IMR-90 (cell line): Measurements from ENCODE around the gene MFAP3L. TPM values are rescaled to one million over a fixed set of nuclear protein-coding genes. Genes with fewer than 3 reads are reported as not detected.
"Not testable (repeated sequence)": the region's sequence is repeated elsewhere in the genome, so short reads cannot be mapped to it uniquely, and the experiment has no call there.

Source experiments
- ATAC-seq: fragments of 200-7000 bp; cut with Tn5 transposase; 2 replicates; pipeline ENCODE4 v1.9.1; 2020; ENCODE audit warnings: low read depth, mild to moderate bottlenecking, moderate library complexity
- BruUV-seq: library from RNA; stranded (reverse); fragments of 400-500 nt; replicated peaks from 2 replicates; lab custom pipeline; 2021; lab: Mats Ljungman, UMichigan
- CTCF ChIA-PET: fragments of 300-600 bp; formaldehyde crosslinking; extraction: SDS; loops from one replicate; lab custom pipeline; 2021; ENCODE audit warnings: antibody characterized with exemption; lab: Yijun Ruan, JAX
- POLR2A ChIA-PET: fragments of 300-600 bp; sonication (Branson Sonifier 250); formaldehyde crosslinking; loops from one replicate; lab custom pipeline; 2022; ENCODE audit warnings: antibody characterized with exemption; ENCODE audit not compliant: unreplicated experiment; lab: Charles Lee
- DNase-seq: peaks from one replicate; pipeline ENCODE4 v3.0.0; 2013
- H2AFZ ChIP-seq: replicated peaks from 2 replicates; pipeline ENCODE3; 2013; ENCODE audit warnings: low read length, mild to moderate bottlenecking; ENCODE audit not compliant: poor library complexity
- H2AK5ac ChIP-seq: 2 replicates; pipeline ENCODE4 v1.6.1; 2013; ENCODE audit warnings: low read depth, low read length, inconsistent platforms
- H2AK9ac ChIP-seq: replicated peaks from 2 replicates; pipeline ENCODE3; 2013; ENCODE audit warnings: mild to moderate bottlenecking, low read depth, low read length, moderate library complexity; ENCODE audit not compliant: poor library complexity
- H2BK120ac ChIP-seq: 2 replicates; pipeline ENCODE4 v1.6.1; 2013; ENCODE audit warnings: low read depth, low read length, inconsistent platforms
- H2BK15ac ChIP-seq: 3 replicates; pipeline ENCODE4 v1.6.1; 2013; ENCODE audit warnings: low read depth, low read length, inconsistent platforms
- H2BK20ac ChIP-seq: 2 replicates; pipeline ENCODE4 v1.6.1; 2013; ENCODE audit warnings: low read depth, mild to moderate bottlenecking, inconsistent platforms, low read length, moderate library complexity
- H2BK5ac ChIP-seq: 2 replicates; pipeline ENCODE4 v1.6.1; 2013; ENCODE audit warnings: mild to moderate bottlenecking, low read depth, low read length, inconsistent platforms; ENCODE audit not compliant: poor library complexity, severe bottlenecking
- H3K14ac ChIP-seq: replicated peaks from 2 replicates; pipeline ENCODE4 v1.6.1; 2013; ENCODE audit warnings: low read depth, low read length, inconsistent platforms
- H3K18ac ChIP-seq: 2 replicates; pipeline ENCODE4 v1.6.1; 2013; ENCODE audit warnings: low read depth, low read length, control low read depth
- H3K23ac ChIP-seq: 2 replicates; pipeline ENCODE4 v1.6.1; 2013; ENCODE audit warnings: low read depth, low read length, inconsistent platforms
- H3K27ac ChIP-seq: 2 replicates; pipeline ENCODE4 v1.5.1; 2013; ENCODE audit warnings: mild to moderate bottlenecking, control low read depth, low read length; ENCODE audit not compliant: insufficient read depth
- H3K27me3 ChIP-seq: 2 replicates; pipeline ENCODE4 v1.6.1; 2013; ENCODE audit warnings: low read length; ENCODE audit not compliant: control insufficient read depth, insufficient read depth
- H3K36me3 ChIP-seq: 2 replicates; pipeline ENCODE4 v1.6.1; 2013; ENCODE audit warnings: low read length, mixed read lengths; ENCODE audit not compliant: control insufficient read depth, insufficient read depth
- H3K4ac ChIP-seq: 2 replicates; pipeline ENCODE4 v1.6.1; 2013; ENCODE audit warnings: low read depth, low read length, inconsistent platforms
- H3K4me1 ChIP-seq: 2 replicates; pipeline ENCODE4 v1.6.1; 2013; ENCODE audit warnings: low read length, mixed read lengths; ENCODE audit not compliant: control insufficient read depth, insufficient read depth
- H3K4me2 ChIP-seq: 2 replicates; pipeline ENCODE4 v1.6.1; 2013; ENCODE audit warnings: low read depth, mild to moderate bottlenecking, control low read depth, low read length, moderate library complexity
- H3K4me3 ChIP-seq: 2 replicates; pipeline ENCODE4 v1.5.1; 2013; ENCODE audit warnings: low read depth, mild to moderate bottlenecking, control low read depth, low read length, moderate library complexity; ENCODE audit not compliant: insufficient read depth
- H3K56ac ChIP-seq: 2 replicates; pipeline ENCODE4 v1.6.1; 2013; ENCODE audit warnings: low read length, inconsistent platforms; ENCODE audit not compliant: insufficient read depth; ENCODE audit errors: extremely low read depth
- H3K79me1 ChIP-seq, 2 experiments: 2 replicates each; pipeline ENCODE4 v1.6.1; 2013; ENCODE audit warnings: low read length in 2 of 2, inconsistent platforms in 1 of 2, low read depth in 1 of 2
- H3K9ac ChIP-seq: 2 replicates; pipeline ENCODE4 v1.6.1; 2013; ENCODE audit warnings: low read depth, low read length, control low read depth
- H3K9me1 ChIP-seq: 2 replicates; pipeline ENCODE4 v1.6.1; 2013; ENCODE audit warnings: low read length, inconsistent platforms; ENCODE audit not compliant: insufficient read depth
- H3K9me3 ChIP-seq: 2 replicates; pipeline ENCODE4 v1.6.1; 2013; ENCODE audit warnings: low read length; ENCODE audit not compliant: control insufficient read depth, insufficient read depth
- H4K20me1 ChIP-seq: 2 replicates; pipeline ENCODE4 v1.6.1; 2013; ENCODE audit warnings: low read length, inconsistent platforms; ENCODE audit not compliant: insufficient read depth
- H4K5ac ChIP-seq: 2 replicates; pipeline ENCODE4 v1.6.1; 2013; ENCODE audit warnings: mild to moderate bottlenecking, low read depth, low read length, control low read depth
- H4K8ac ChIP-seq, 2 experiments: 2 replicates each; pipeline ENCODE4 v1.6.1; 2013; ENCODE audit warnings: low read depth in 2 of 2, low read length in 2 of 2, control low read depth in 1 of 2, inconsistent platforms in 1 of 2
- H4K91ac ChIP-seq: 2 replicates; pipeline ENCODE4 v1.6.1; 2013; ENCODE audit warnings: low read depth, low read length, inconsistent platforms; ENCODE audit not compliant: insufficient read depth
- WGBS, 2 experiments: methylation state at CpG; one replicate each; pipeline versions ENCODE4 v1.1.5 to v1.1.7; 2013; ENCODE audit warnings: missing lambda C conversion rate in 2 of 2; ENCODE audit not compliant: insufficient read length in 1 of 2; ENCODE audit errors: extremely low coverage in 2 of 2; 5-methylcytosine and 5-hydroxymethylcytosine counted together
- dilution Hi-C: fragments of 300-500 bp; cut with HindIII; formaldehyde crosslinking; loops from one replicate; pipeline ENCODE4 v1.14.3; 2018; ENCODE audit warnings: low sequenced_read_pairs; ENCODE audit not compliant: unreplicated experiment
- in situ Hi-C: fragments of 300-500 bp; cut with MboI; formaldehyde crosslinking; loops from 3 replicates; pipeline ENCODE4 v1.14.3; 2019; ENCODE audit warnings: low sequenced_read_pairs, inconsistent platforms, mixed read lengths
- intact Hi-C: fragments of 100-400 bp; cut with micrococcal nuclease; formaldehyde crosslinking; loops from 2 replicates; pipeline ENCODE4 v1.10.0; 2022
- polyA plus RNA-seq, 3 experiments: library from polyadenylated mRNA; depleted of rRNA; stranded (reverse); fragments of >200 nt; gene quantifications; 2 replicates each; pipeline ENCODE4 v1.2.3, GENCODE V29; 2012; ENCODE audit warnings: low replicate concordance in 1 of 3
- total RNA-seq: library from RNA; depleted of rRNA; stranded (reverse); fragments of >200 nt; gene quantifications from 2 replicates; pipeline ENCODE4 v1.2.3, GENCODE V29; 2012

Gene MFAP3L
- total and polyA plus RNA-seq, 2 of the 4 experiments (the other 2 are of a cell fraction): 0.22 to 0.36 TPM

- in situ Hi-C loops, H3K9me3 ChIP-seq, H2BK120ac ChIP-seq, H4K20me1 ChIP-seq, H2AK5ac ChIP-seq, H4K5ac ChIP-seq, H2BK5ac ChIP-seq, H3K36me3 ChIP-seq, H3K23ac ChIP-seq, H2BK15ac ChIP-seq, H3K27ac ChIP-seq, H2AK9ac ChIP-seq, H3K27me3 ChIP-seq, H2BK20ac ChIP-seq, H3K18ac ChIP-seq, H3K56ac ChIP-seq, H3K4me2 ChIP-seq, H3K4me3 ChIP-seq, H2AFZ ChIP-seq, H3K14ac ChIP-seq, DNase-seq, H3K9me1 ChIP-seq, H3K79me1 ChIP-seq, H3K9ac ChIP-seq, H4K8ac ChIP-seq, CTCF ChIA-PET, ATAC-seq, H4K91ac ChIP-seq, intact Hi-C loops, POLR2A ChIA-PET, dilution Hi-C loops, H3K4me1 ChIP-seq, H3K4ac ChIP-seq, BruUV-seq: not testable (repeated sequence)
- WGBS, 2 experiments: no CpG with 5 or more reads among the region's 6 CpGs
Measured at GRCh38 chr4:169943601-169944000, 82.6 kb downstream of the MFAP3L start.
